A549 (cell line): ENCODE results near the gene CARMIL1. TPM values are rescaled to one million over a fixed set of nuclear protein-coding genes. Genes with fewer than 3 reads are reported as not detected.

ENCODE experiments used
- ATAC-seq, 2 experiments: fragments of 200-7000 bp in 1 of 2; fragments of >200 bp in 1 of 2; cut with Nextera tagmentation in 1 of 2; cut with Tn5 transposase in 1 of 2; 3 replicates each; pipeline versions ENCODE4 v1.8.0 to v1.9.1; 2018 to 2020; ENCODE audit warnings: mild to moderate bottlenecking in 1 of 2, moderate library complexity in 1 of 2
- CTCF ChIA-PET: fragments of 300-600 bp; sonication (Branson Sonifier 250); formaldehyde crosslinking; extraction: SDS; loops from one replicate; lab custom pipeline; 2021; ENCODE audit warnings: antibody characterized with exemption, inconsistent platforms; lab: Yijun Ruan, JAX
- POLR2A ChIA-PET: fragments of 350-600 bp; formaldehyde crosslinking; extraction: SDS; loops from one replicate; lab custom pipeline; 2021; ENCODE audit warnings: antibody characterized with exemption, inconsistent platforms; lab: Yijun Ruan, JAX
- DNase-seq, 2 experiments: peaks; one replicate each; pipeline versions ENCODE4 v3.0.0 to v3.0.0-alpha.2; 2011 to 2016; ENCODE audit warnings: low read depth in 1 of 2, low spot score in 1 of 2
- FAIRE-seq: peaks from 2 replicates; lab custom pipeline; 2011; peaks lifted over from hg19 to GRCh38; lab: Jason Lieb, UNC
- H3K27ac ChIP-seq, 2 experiments: fragments of >200 bp; sonication (Bioruptor Twin); formaldehyde crosslinking; 3 replicates each; pipeline ENCODE4 v1.5.1; 2016 to 2017
- H3K4me1 ChIP-seq: fragments of >200 bp; sonication (Bioruptor Twin); formaldehyde crosslinking; 3 replicates; pipeline ENCODE4 v1.6.1; 2016
- H3K4me2 ChIP-seq: fragments of >200 bp; sonication (Bioruptor Twin); formaldehyde crosslinking; 3 replicates; pipeline ENCODE4 v1.6.1; 2016
- H3K4me3 ChIP-seq: fragments of >200 bp; sonication (Bioruptor Twin); formaldehyde crosslinking; 3 replicates; pipeline ENCODE4 v1.5.1; 2016
- H3K9me3 ChIP-seq: fragments of >200 bp; sonication (Bioruptor Twin); formaldehyde crosslinking; 3 replicates; pipeline ENCODE4 v1.6.1; 2016
- ATOH8 ChIP-seq: fragments of 250-450 bp; sonication (Bioruptor Pico); IDR thresholded peaks from 2 replicates; pipeline ENCODE4 v1.5.0; 2020; ENCODE audit warnings: low read depth, mild to moderate bottlenecking, moderate library complexity
- BCL3 ChIP-seq: fragments of >200 bp; sonication (Bioruptor Twin); formaldehyde crosslinking; IDR thresholded peaks from 3 replicates; pipeline ENCODE4 v1.6.1; 2016
- BHLHE40 ChIP-seq: IDR thresholded peaks from 2 replicates; pipeline ENCODE4 v1.6.1; 2012; ENCODE audit warnings: low read depth, low read length, inconsistent platforms
- CEBPB ChIP-seq, 2 experiments: fragments of >200 bp in 1 of 2; sonication (Bioruptor Twin) in 1 of 2; formaldehyde crosslinking in 1 of 2; IDR thresholded peaks; 2 replicates each; pipeline ENCODE4 v1.6.1; 2012 to 2016
- CHD2 ChIP-seq: fragments of 150-350 bp; IDR thresholded peaks from 2 replicates; pipeline ENCODE4 v1.6.1; 2014; ENCODE audit warnings: low read length; ENCODE audit not compliant: partially characterized antibody
- CHD4 ChIP-seq: fragments of 200-600 bp; sonication (generic); IDR thresholded peaks from 2 replicates; pipeline ENCODE4 v1.6.1; 2016; ENCODE audit warnings: antibody characterized with exemption, mild to moderate bottlenecking, borderline replicate concordance
- CTCF ChIP-seq: fragments of >200 bp; sonication (Bioruptor Twin); formaldehyde crosslinking; IDR thresholded peaks from 3 replicates; pipeline ENCODE4 v1.5.1; 2016
- EHF ChIP-seq: fragments of 250-450 bp; sonication (Bioruptor Pico); IDR thresholded peaks from 2 replicates; pipeline ENCODE4 v1.5.0; 2020; ENCODE audit warnings: mild to moderate bottlenecking
- ELK1 ChIP-seq: fragments of 150-350 bp; IDR thresholded peaks from 2 replicates; pipeline ENCODE4 v1.6.1; 2014; ENCODE audit warnings: low read depth, mild to moderate bottlenecking, low read length
- EP300 ChIP-seq, 2 experiments: fragments of >200 bp; sonication (Bioruptor Twin); formaldehyde crosslinking; IDR thresholded peaks; 2 replicates in 1 of 2; 3 replicates in 1 of 2; pipeline ENCODE4 v1.6.1; 2016 to 2017
- FOSB ChIP-seq: fragments of 250-450 bp; sonication (Bioruptor Pico); IDR thresholded peaks from 2 replicates; pipeline ENCODE4 v1.5.0; 2020; ENCODE audit warnings: mild to moderate bottlenecking, moderate library complexity
- HES2 ChIP-seq: fragments of >200 bp; sonication (Bioruptor Twin); formaldehyde crosslinking; IDR thresholded peaks from 2 replicates; pipeline ENCODE4 v1.6.1; 2016
- HEYL ChIP-seq: fragments of 250-450 bp; sonication (Bioruptor Pico); IDR thresholded peaks from 2 replicates; pipeline ENCODE4 v1.8.0; 2021; ENCODE audit warnings: mild to moderate bottlenecking, moderate library complexity
- HOXB13 ChIP-seq: fragments of 250-450 bp; sonication (Bioruptor Pico); IDR thresholded peaks from 2 replicates; pipeline ENCODE4 v1.5.0; 2020; ENCODE audit warnings: low read depth, mild to moderate bottlenecking, moderate library complexity
- HOXB5 ChIP-seq: fragments of 250-450 bp; sonication (Bioruptor Pico); IDR thresholded peaks from 2 replicates; pipeline ENCODE4 v1.5.0; 2020; ENCODE audit warnings: mild to moderate bottlenecking, moderate library complexity
- JUN ChIP-seq, 2 experiments: fragments of >200 bp; sonication (Bioruptor Twin); formaldehyde crosslinking; IDR thresholded peaks; 2 replicates in 1 of 2; 3 replicates in 1 of 2; pipeline ENCODE4 v1.6.1; 2016 to 2017
- JUNB ChIP-seq: fragments of >200 bp; sonication (Bioruptor Twin); formaldehyde crosslinking; IDR thresholded peaks from 2 replicates; pipeline ENCODE4 v1.6.1; 2016
- KDM5A ChIP-seq: fragments of 200-600 bp; sonication (generic); IDR thresholded peaks from 2 replicates; pipeline ENCODE4 v1.6.1; 2016; ENCODE audit warnings: antibody characterized with exemption, mild to moderate bottlenecking
- MAX ChIP-seq: IDR thresholded peaks from 2 replicates; pipeline ENCODE4 v1.6.1; 2012
- MYC ChIP-seq: IDR thresholded peaks from 2 replicates; pipeline ENCODE4 v1.6.1; 2012; ENCODE audit warnings: mild to moderate bottlenecking, inconsistent platforms, low read length, improper control_type of control experiment, borderline replicate concordance
- NR3C1 ChIP-seq: fragments of >200 bp; sonication (Bioruptor Twin); formaldehyde crosslinking; IDR thresholded peaks from 3 replicates; pipeline ENCODE4 v1.6.1; 2017
- PHF8 ChIP-seq: fragments of 200-600 bp; sonication (generic); IDR thresholded peaks from 2 replicates; pipeline ENCODE4 v1.6.1; 2016; ENCODE audit warnings: low read depth, mild to moderate bottlenecking, antibody characterized with exemption, moderate library complexity, borderline replicate concordance
- POLR2A ChIP-seq: IDR thresholded peaks from 2 replicates; pipeline ENCODE4 v1.6.1; 2012; ENCODE audit warnings: mild to moderate bottlenecking, low read length
- POLR2AphosphoS2 ChIP-seq: conservative IDR thresholded peaks from 2 replicates; pipeline ENCODE4 v1.6.1; 2012; ENCODE audit warnings: low read length, improper control_type of control experiment, inconsistent platforms
- RAD21 ChIP-seq, 2 experiments: fragments of >200 bp in 1 of 2; sonication (Bioruptor Twin) in 1 of 2; formaldehyde crosslinking in 1 of 2; IDR thresholded peaks in 1 of 2; conservative IDR thresholded peaks in 1 of 2; 2 replicates in 1 of 2; 3 replicates in 1 of 2; pipeline ENCODE4 v1.6.1; 2012 to 2018; ENCODE audit warnings: inconsistent platforms in 1 of 2
- REST ChIP-seq: fragments of 200-600 bp; sonication (generic); IDR thresholded peaks from 2 replicates; pipeline ENCODE4 v1.6.1; 2016; ENCODE audit warnings: antibody characterized with exemption, mild to moderate bottlenecking, moderate library complexity
- RNF2 ChIP-seq: fragments of 200-600 bp; sonication (generic); IDR thresholded peaks from 2 replicates; pipeline ENCODE4 v1.6.1; 2016; ENCODE audit warnings: low read depth, mild to moderate bottlenecking, antibody characterized with exemption, moderate library complexity, borderline replicate concordance
- SREBF2 ChIP-seq: fragments of 450-650 bp; IDR thresholded peaks from 2 replicates; pipeline ENCODE4 v1.6.1; 2014; ENCODE audit warnings: mild to moderate bottlenecking, moderate library complexity
- TP53 ChIP-seq: fragments of 250-450 bp; sonication (Bioruptor Pico); IDR thresholded peaks from 2 replicates; pipeline ENCODE4 v1.5.0; 2021; ENCODE audit warnings: mild to moderate bottlenecking, moderate library complexity
- ZC3H11A ChIP-seq: fragments of 450-650 bp; IDR thresholded peaks from 2 replicates; pipeline ENCODE4 v1.6.1; 2014; ENCODE audit warnings: antibody characterized with exemption, mild to moderate bottlenecking
- ZNF302 ChIP-seq: fragments of 250-450 bp; sonication (Bioruptor Pico); IDR thresholded peaks from 2 replicates; pipeline ENCODE4 v1.9.0; 2021; ENCODE audit warnings: inconsistent platforms, mild to moderate bottlenecking, moderate library complexity
- WGBS: methylation state at CpG from one replicate; pipeline ENCODE4 v1.1.6; 2017; ENCODE audit errors: missing lambda C conversion rate; 5-methylcytosine and 5-hydroxymethylcytosine counted together
- polyA plus RNA-seq, 4 experiments: library from polyadenylated mRNA; depleted of rRNA in 3 of 4; stranded (reverse); fragments of >200 nt; fragmentation: RNase III in 1 of 4; extraction: RNeasy Plus Mini Kit Qiagen cat#74134 plus additional on column Dnase treatment in 1 of 4; gene quantifications; 2 replicates in 3 of 4; 3 replicates in 1 of 4; pipeline ENCODE4 v1.2.3, GENCODE V29; 2011 to 2017

The CARMIL1 gene
- polyA plus RNA-seq, 2 of the 4 experiments (the other 2 are of a cell fraction): 11.5 to 11.8 TPM

- FAIRE-seq (no peak), DNase-seq (no peak), ATAC-seq (no peak)
- no peaks in the 10 kb centered on the region for H3K9me3 ChIP-seq
- no peaks in the 10 kb centered on the region for H3K4me1 ChIP-seq
- CTCF ChIA-PET: interaction anchor here (1.4 kb wide), 1 partner anchor 55 kb away, joined by 5 read pairs; no protein-coding TSS in a partner anchor
- no CpG with 5 or more reads among the region's 1 CpG for WGBS
- POLR2A ChIA-PET: no interaction called here
- no peak overlapping the region for H3K27ac ChIP-seq
- no peak overlapping the region for H3K4me2 ChIP-seq
- no peak for TF ChIP-seq EP300 (IDR thresholded peaks at IDR 0.05)
- no peak for TF ChIP-seq HES2
- TF ChIP-seq CEBPB (IDR thresholded peaks at IDR 0.05): no peak
- TF ChIP-seq ZNF302 (CRISPR knock-in tag): no peak
- TF ChIP-seq ELK1: no peak
- no peak for TF ChIP-seq NR3C1
- no peak for TF ChIP-seq ATOH8 (CRISPR knock-in tag)
- no peak for TF ChIP-seq JUNB
- no peak for TF ChIP-seq HEYL (CRISPR knock-in tag)
- no peak for TF ChIP-seq PHF8
- TF ChIP-seq HOXB5 (CRISPR knock-in tag): no peak
- no peak for TF ChIP-seq SREBF2
- no peak for TF ChIP-seq JUN (IDR thresholded peaks at IDR 0.05)
- no peak for TF ChIP-seq POLR2A
- TF ChIP-seq ZC3H11A: no peak
- no peak for TF ChIP-seq EHF
- TF ChIP-seq BHLHE40: no peak
- no peak for TF ChIP-seq KDM5A
- H3K4me3 ChIP-seq: no peak overlapping the region
These were observed 41.3 kb downstream of the CARMIL1 start for GRCh38 chr6:25320459-25320858.

GRCh38 chr6:25322692-25323091 lies 43.5 kb downstream of the CARMIL1 start:
- DNase-seq (no peak), FAIRE-seq (no peak), ATAC-seq (no peak)
- CTCF ChIA-PET: interaction anchor here (1.5 kb wide), 1 partner anchor 150 kb away, joined by 4 read pairs; no protein-coding TSS in a partner anchor
- Histone ChIP-seq H3K9me3 (no peaks in the 10 kb centered on the region), H3K4me1 (no peaks in the 10 kb centered on the region), H3K4me2 (no peak overlapping the region), H3K4me3 (no peak overlapping the region), H3K27ac (no peak overlapping the region)
- 94% methylated on average over 2 of the region's 2 CpGs for WGBS
- POLR2A ChIA-PET: no interaction called here
- no peak for TF ChIP-seq POLR2AphosphoS2
- TF ChIP-seq CTCF: no peak
- no peak for TF ChIP-seq TP53 (CRISPR knock-in tag)
- no peak for TF ChIP-seq HEYL (CRISPR knock-in tag)
- no peak for TF ChIP-seq RAD21 (conservative IDR thresholded peaks at IDR 0.05 in 1 of 2, IDR thresholded peaks at IDR 0.05 in 1 of 2)
- no peak for TF ChIP-seq MYC
- no peak for TF ChIP-seq CHD4
- no peak for TF ChIP-seq HES2
- no peak for TF ChIP-seq REST
- no peak for TF ChIP-seq HOXB13 (CRISPR knock-in tag)
- TF ChIP-seq RNF2: no peak
- no peak for TF ChIP-seq MAX
- no peak for TF ChIP-seq FOSB (CRISPR knock-in tag)
- TF ChIP-seq CHD2: no peak
- TF ChIP-seq BCL3: no peak
